Measurements from ENCODE around the gene SERPINE3.

DNA sequence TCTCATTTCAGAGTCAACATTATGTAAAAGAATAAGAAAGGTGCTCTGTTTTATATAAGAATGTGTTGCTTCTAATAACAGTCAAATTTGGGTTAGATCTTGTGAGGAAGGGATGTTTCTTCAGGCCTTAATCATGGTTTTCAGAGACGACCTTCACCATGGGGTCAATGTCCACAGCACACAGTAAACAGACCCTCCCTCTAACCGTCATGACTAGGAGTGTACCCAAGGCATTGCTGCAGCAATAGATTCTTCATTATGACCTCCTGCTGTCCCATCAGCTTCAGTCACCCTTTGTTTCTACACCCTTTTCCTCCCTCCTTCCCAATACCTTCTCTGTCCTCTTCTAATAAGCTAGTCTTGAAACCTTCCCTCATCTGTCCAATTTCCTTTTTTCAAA is 15.7 kb downstream of the SERPINE3 start:
- TF ChIP-seq, protein P1, sequence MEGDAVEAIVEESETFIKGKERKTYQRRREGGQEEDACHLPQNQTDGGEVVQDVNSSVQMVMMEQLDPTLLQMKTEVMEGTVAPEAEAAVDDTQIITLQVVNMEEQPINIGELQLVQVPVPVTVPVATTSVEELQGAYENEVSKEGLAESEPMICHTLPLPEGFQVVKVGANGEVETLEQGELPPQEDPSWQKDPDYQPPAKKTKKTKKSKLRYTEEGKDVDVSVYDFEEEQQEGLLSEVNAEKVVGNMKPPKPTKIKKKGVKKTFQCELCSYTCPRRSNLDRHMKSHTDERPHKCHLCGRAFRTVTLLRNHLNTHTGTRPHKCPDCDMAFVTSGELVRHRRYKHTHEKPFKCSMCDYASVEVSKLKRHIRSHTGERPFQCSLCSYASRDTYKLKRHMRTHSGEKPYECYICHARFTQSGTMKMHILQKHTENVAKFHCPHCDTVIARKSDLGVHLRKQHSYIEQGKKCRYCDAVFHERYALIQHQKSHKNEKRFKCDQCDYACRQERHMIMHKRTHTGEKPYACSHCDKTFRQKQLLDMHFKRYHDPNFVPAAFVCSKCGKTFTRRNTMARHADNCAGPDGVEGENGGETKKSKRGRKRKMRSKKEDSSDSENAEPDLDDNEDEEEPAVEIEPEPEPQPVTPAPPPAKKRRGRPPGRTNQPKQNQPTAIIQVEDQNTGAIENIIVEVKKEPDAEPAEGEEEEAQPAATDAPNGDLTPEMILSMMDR (IDR thresholded peaks at IDR 0.05): no peak
- TF ChIP-seq POLR2A (IDR thresholded peaks at IDR 0.05): no peak
- no peak for TF ChIP-seq POLR2AphosphoS5 (IDR thresholded peaks at IDR 0.05)

Measured in prostate gland (tissue), 2 donors.